Sciatic nerve (tissue), 2 donors: ENCODE data around the gene SH2D4B. TPM values are rescaled to one million over a fixed set of nuclear protein-coding genes. Genes with fewer than 3 reads are reported as not detected.

Experiments used
- ATAC-seq: fragments of 200-7000 bp; cut with Tn5 transposase; one replicate; pipeline ENCODE4 v1.9.1; 2020; ENCODE audit warnings: mild to moderate bottlenecking, moderate library complexity
- DNase-seq: peaks from one replicate; pipeline ENCODE4 v3.0.0-alpha.2; 2020; ENCODE audit warnings: low spot score
- intact Hi-C: fragments of 100-400 bp; cut with DNase I; formaldehyde crosslinking; loops from one replicate; pipeline ENCODE4 v1.14.2; 2022
- total RNA-seq: library from RNA; stranded (reverse); fragmentation: NEBNext Ultra II Directional; extraction: Animal tissue kit (Norgen Biotek cat#: 25700); gene quantifications from one replicate; pipeline ENCODE4 v1.2.1, GENCODE V29; 2021
- donor health status: DM: no; HTN: no; CAD: no.
- donor health status: DM: no; HTN: no; CAD: no.

SH2D4B gene
- total RNA-seq, 1 donor from 2014 or later: 0.18 TPM

DNA sequence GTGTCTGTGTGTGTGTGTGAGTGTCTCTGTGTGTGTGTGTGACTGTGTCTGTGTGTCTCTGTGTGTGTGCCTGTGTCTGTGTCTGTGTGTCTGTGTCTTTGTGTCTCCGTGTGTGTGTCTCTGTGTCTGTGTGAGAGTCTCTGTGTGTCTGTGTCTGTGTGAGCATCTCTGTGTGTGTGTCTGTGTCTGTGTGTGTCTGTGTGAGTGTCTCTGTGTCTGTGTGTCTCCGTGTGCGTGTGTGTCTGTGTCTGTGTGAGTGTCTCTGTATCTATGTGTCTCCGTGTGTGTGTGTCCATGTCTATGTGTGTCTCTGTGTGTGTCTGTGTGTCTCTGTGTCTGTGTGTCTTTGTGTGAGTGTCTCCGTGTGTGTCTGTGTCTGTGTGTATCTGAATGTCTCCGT lies 120.4 kb downstream of the SH2D4B start:
- ATAC-seq (no peak), DNase-seq (no peak)
- intact Hi-C loops: no loop called here

GRCh38 chr10:80659289-80659688 lies 121.6 kb downstream of the SH2D4B start:
- ATAC-seq (no peak), DNase-seq (no peak)
- intact Hi-C loops: no loop called here

- intact Hi-C loops: no loop called here
- DNase-seq (no peak), ATAC-seq (no peak)
Measured at GRCh38 chr10:80660266-80660665, 122.6 kb downstream of the SH2D4B start.

DNA sequence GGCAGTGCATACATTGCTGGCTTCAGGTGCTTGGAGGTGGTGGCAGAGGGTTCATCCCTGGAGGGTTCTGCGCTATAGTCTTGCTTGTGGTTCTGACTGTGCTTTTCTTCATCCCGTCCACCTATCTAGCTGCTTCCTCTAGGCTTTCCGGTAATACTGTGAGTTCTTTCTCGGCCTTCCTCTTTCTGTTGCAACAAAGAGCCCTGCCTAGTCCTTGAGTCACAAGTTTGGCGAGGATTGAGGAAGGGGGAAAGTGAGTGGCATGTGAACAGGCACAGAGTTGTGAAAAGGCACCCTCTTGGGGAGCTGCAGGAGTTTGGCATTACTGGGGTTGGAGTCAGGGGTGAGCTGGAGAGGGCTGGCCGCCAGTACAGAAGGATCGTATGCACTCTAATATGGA lies 123.0 kb downstream of the SH2D4B start:
- intact Hi-C loops: no loop called here
- ATAC-seq: no peak
- DNase-seq: no peak

DNA sequence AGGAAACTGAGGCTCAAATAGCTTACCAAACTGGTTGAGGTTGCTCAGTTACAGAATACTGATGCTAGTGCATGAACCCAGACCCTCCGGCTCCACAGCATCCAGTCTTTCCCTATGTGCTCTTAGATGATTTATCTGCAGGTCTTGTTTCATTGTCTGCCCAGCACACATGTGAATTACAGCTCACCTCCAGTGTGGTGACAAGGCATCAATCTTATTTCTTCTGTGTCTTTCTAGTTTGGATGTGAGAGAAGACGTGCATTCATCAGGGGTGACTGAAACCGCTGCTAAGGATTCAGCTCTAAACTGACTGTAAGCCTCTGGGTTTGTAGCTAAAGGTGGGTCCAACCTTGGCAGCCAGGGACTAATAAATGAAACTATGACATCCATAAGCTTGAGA lies 123.8 kb downstream of the SH2D4B start:
- DNase-seq (no peak), ATAC-seq (no peak)
- intact Hi-C loops: no loop called here

DNA sequence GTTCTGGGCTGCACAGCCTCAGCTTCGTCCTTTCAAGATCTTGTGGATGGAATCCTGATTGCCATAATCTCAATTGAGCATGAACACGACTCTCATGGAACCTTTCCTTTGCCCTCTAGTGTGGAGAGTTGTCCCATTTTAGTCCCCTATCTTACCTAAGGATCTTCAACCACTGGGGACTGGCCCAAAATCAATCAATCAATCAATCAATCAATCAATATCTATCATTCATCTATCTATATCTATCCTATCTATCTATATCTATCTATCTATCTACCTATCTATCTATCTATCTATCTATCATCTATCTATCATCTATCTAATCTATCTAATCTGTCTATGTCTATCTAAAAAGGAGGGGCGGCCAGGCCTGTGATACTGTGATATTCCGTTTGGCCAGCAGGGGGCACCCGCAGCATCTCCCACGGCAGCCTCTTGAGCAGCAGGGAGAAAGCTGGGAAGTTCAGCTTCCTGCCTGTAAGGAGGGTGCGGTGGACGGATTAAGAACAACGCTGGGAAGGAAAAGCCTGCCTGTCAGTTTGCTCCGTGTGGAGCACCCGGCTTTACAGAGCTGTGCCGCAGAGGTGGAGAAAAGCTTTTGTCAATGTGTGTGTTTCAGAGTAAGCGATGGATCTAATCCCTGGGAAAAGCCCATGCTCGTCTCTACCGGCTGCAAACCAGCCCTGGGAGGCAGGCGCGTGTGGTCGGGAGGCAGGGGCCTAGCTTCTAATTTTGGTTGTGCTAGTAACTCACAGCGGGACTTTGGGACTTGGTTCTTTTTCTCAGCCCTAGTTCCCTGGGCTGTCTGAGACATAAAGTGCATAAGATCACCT lies 124.9 kb downstream of the SH2D4B start:
- DNase-seq: peak; percentile 91
- ATAC-seq: peak; percentile 93

DNA sequence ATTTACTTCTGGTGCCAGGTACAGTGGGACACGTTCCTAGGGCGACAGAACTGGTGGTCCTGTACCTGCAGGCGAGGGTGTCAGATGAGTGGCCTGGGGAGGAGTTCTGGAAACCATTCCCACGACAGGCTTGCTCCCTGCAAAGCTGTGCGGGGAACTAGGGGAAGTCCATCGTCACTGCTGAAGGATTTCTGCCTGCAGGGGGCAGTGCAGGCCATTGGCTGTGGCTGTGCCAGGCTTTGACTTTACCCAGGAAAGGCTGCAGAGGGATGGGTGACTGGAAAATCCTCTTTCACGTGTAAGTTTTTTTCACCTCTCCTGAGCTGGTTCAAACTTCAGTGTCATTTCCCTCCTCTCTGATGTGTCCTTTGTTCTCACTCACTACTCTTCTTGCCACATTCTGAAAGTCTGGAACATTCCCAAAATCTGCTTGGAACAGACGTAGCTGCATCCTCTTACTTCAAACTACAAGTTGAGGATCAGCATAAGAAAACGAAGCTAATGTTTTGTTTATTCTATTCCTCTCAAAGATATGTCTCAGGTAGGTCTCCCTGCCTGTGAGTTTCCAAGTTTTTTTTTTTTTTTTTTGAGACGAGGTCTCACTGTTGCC lies 126.5 kb downstream of the SH2D4B start:
- ATAC-seq (peak; percentile 91), DNase-seq (peak; percentile 89)
- intact Hi-C loops: no loop called here

More for the DNA sequence above, 124.9 kb downstream of the SH2D4B start:
- intact Hi-C loops: no loop called here

DNA sequence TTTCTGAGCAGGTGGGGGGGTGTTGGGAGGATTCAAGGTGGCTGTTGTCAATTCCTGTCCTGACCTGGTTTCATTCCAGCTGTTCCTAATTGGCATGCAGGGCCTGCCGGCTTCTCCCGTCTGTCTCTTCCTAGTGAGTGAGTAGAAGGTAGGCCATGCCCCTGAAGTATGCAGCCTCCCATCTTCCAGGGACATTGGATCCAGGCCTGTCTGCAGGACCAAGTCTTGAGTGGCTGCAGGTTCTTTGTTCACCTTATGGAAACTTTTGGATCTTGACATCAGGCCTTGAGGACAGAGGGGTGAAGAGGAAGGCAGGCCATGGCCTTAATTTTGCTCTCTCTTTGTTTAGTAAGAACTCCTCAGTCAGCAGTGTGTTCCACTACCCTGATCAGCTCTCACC lies 131.8 kb downstream of the SH2D4B start:
- ATAC-seq (no peak), DNase-seq (no peak)
- intact Hi-C loops: no loop called here

DNA sequence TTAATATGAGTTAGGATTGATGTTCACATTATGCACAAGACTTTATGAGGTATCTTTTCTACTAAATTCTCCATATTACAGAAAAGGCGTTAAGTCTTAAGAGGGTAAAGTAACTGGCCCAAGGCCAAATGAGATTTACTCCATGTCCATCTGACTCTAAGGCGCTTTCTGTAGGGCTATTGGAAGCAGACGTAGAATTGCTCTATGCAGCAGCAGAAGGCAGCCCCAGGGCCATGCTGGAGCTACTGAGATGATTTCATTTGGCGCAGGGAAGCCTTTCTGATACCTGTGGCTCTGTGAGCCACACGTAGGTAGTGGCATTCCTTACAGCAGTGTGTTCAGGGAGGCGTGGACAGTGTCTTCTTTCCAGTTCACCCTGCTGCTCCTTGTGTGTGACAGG lies 133.1 kb downstream of the SH2D4B start:
- intact Hi-C loops: no loop called here
- no peak for DNase-seq
- no peak for ATAC-seq

- intact Hi-C loops: no loop called here
- ATAC-seq (no peak), DNase-seq (no peak)
Measured at GRCh38 chr10:80671847-80672246, 134.1 kb downstream of the SH2D4B start.

DNA sequence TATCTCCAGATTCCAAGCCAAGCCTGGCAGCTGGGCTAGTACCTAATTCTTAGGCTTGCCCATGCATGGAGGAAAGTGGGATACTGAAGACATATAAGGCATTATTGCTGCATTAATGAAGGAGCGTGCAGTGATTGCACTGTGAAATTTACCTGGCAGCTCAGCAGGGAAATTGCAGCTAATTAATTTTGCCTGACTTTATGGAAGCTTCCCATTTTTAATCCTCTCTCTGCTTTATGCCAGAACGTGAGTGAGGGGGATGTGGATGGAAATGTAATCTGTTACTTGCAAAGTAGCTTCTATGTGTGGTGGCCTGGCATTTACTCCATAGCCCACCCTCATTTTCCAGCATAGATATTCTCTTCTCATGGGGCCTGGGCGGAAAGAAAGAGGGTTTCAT lies 134.9 kb downstream of the SH2D4B start:
- DNase-seq (no peak), ATAC-seq (no peak)
- intact Hi-C loops: no loop called here

- ATAC-seq (no peak), DNase-seq (no peak)
- intact Hi-C loops: no loop called here
Measured at GRCh38 chr10:80674809-80675208, 137.1 kb downstream of the SH2D4B start.

DNA sequence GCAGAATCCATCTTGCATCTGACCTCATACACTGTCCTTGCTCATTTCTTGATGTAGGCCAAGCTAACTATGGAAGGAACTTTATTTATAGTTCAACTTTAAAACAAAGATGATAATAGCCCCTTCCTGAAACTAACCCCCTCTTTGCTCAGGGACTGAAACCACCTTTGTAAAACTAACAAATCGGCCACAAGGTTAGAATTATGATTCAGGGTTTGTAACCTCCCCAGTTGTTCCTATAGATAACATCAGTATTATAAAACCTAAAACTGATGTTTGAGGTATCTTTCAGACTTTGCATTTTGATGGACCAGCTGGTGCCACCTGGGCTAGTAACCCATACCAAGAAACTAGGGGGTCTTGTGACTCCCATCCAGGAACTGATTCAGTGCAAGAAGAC lies 143.4 kb downstream of the SH2D4B start:
- intact Hi-C loops: no loop called here
- DNase-seq: no peak
- ATAC-seq: no peak

- intact Hi-C loops: no loop called here
- DNase-seq (no peak), ATAC-seq (no peak)
Measured at GRCh38 chr10:80684259-80684658, 146.6 kb downstream of the SH2D4B start.

GRCh38 chr10:80685355-80685754 lies 147.7 kb downstream of the SH2D4B start:
- DNase-seq: no peak
- intact Hi-C loops: no loop called here
- ATAC-seq: no peak

DNA sequence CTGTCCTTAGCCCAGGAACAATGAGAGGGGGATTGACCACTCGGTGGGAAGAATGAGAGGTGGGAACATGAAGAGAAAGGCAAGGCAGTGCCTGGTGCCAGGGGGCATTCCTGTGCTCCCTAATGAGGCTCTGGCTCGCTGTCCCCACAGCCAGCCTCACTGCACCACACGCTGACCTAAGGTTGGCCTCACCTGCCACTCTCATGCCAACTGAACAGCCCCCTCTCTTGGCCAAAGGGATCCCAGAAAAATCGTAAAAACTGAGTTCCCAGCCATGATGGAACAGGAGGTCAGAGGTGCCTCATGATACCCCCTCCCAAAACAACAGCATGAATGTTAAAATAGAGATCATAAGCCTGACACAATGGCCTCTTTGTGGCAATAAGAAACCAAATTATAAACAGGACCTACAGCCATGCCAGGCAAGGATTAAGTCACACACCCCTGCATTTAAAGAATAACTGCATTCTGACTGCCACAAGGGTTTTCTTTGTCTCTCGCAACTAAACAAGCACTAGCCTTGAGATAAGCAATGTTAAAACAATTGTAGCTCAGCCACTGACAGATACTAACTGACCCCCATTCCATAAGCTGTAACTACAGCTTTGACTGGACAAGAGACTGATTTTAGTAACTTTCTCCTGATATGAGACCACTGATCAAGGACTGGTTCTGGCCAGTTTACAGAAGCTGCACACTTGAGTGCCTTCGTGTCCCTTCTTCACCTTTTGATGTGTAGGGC lies 149.2 kb downstream of the SH2D4B start:
- intact Hi-C loops: no loop called here
- DNase-seq (no peak), ATAC-seq (no peak)

GRCh38 chr10:80687476-80687789 lies 149.7 kb downstream of the SH2D4B start:
- ATAC-seq: no peak
- intact Hi-C loops: no loop called here

DNA sequence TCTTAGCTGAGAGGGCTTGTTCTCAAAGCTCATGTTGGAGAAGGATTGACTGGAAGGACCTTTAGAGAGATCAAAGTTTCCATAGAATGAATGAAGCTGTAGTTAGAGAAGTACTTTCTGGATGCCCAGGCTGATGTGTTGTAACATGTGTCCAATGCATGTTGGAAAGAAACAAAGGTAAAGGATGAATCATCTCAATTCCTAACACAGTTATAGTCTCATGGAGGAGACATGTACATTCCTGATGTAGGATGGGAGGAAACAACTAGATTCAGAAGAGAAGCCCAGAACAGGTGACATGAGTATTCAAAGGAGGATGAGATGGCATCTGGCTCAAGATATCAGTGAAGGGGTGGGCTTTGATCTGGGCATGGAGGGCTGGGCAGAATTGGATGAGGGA lies 152.7 kb downstream of the SH2D4B start:
- no peak for DNase-seq
- intact Hi-C loops: no loop called here
- no peak for ATAC-seq

More at GRCh38 chr10:80687476-80687789, 149.7 kb downstream of the SH2D4B start:
- no peak for DNase-seq

DNA sequence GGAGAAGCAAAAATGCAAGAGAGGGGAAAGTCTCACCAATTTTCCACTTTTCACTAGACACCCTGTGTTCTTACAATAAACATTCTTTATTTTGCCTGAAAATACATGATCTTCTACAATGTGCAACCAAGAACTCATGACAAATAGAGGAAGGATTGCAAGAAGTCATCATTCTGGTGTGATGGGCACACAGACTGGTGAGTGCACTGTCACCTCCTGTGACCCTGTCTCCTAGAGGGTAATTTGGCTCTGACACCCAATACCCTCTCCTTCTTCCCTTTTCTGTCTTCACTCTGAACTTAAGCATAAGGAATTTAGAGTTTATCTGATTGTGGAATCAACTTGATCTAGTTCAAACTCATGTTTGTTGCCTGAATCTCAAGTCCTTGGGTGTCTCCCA lies 153.7 kb downstream of the SH2D4B start:
- no peak for ATAC-seq
- intact Hi-C loops: no loop called here
- no peak for DNase-seq

GRCh38 chr10:80693565-80693964 lies 155.9 kb downstream of the SH2D4B start:
- DNase-seq: no peak
- no peak for ATAC-seq
- intact Hi-C loops: no loop called here
